AG09319 (cell line): ENCODE results near the gene PITX2.

Experiments
- DNase-seq: peaks from one replicate; pipeline ENCODE4 v3.0.0-alpha.2; 2010; ENCODE audit warnings: low read depth; ENCODE audit errors: extremely low read depth
- CTCF ChIP-seq: IDR thresholded peaks from 2 replicates; pipeline ENCODE4 v1.5.1; 2011; ENCODE audit warnings: low read depth, mild to moderate bottlenecking, inconsistent platforms, low read length, moderate library complexity

Gene PITX2

GRCh38 chr4:110641218-110641617, 18.3 kb upstream of the PITX2 start:
- TF ChIP-seq CTCF, result no peak
- no peak for DNase-seq

GRCh38 chr4:110640576-110640975, 17.7 kb upstream of the PITX2 start:
- no peak for TF ChIP-seq CTCF

GRCh38 chr4:110639207-110640090, 16.6 kb upstream of the PITX2 start:
- no peak for TF ChIP-seq CTCF
- no peak for DNase-seq

More at GRCh38 chr4:110640576-110640975, 17.7 kb upstream of the PITX2 start:
- DNase-seq, result no peak

GRCh38 chr4:110638089-110638746, 15.3 kb upstream of the PITX2 start:
- TF ChIP-seq CTCF, result no peak
- DNase-seq, result no peak

GRCh38 chr4:110637408-110638088, 14.7 kb upstream of the PITX2 start:
- no peak for DNase-seq
- no peak; the same call in 1 of the 2 replicates for TF ChIP-seq CTCF

GRCh38 chr4:110636680-110637407, 14.0 kb upstream of the PITX2 start:
- no peak for TF ChIP-seq CTCF
- DNase-seq, result no peak
